Panc1 (cell line): ENCODE measurements around the gene PPP2R5A.

Experiments
- POLR2AphosphoS5 ChIP-seq: IDR thresholded peaks from 2 replicates; pipeline ENCODE4 v1.6.1; 2012; ENCODE audit warnings: mild to moderate bottlenecking, low read depth, low read length, moderate library complexity
- SIN3A ChIP-seq: IDR thresholded peaks from 2 replicates; pipeline ENCODE4 v1.6.1; 2012; ENCODE audit warnings: low read depth, mild to moderate bottlenecking, low read length, moderate library complexity, borderline replicate concordance; ENCODE audit not compliant: insufficient read depth
- TCF7L2 ChIP-seq: IDR thresholded peaks from 2 replicates; pipeline ENCODE4 v1.6.1; 2011; ENCODE audit warnings: mild to moderate bottlenecking, low read depth, low read length, inconsistent platforms
- TF ChIP-seq, protein P1 (sequence below): fragments of 450-650 bp; IDR thresholded peaks from 2 replicates; pipeline ENCODE4 v1.5.1; 2017; ENCODE audit warnings: mild to moderate bottlenecking
- TF ChIP-seq, protein P2 (sequence below), 2 experiments: IDR thresholded peaks; 2 replicates each; pipeline ENCODE4 v1.6.1; 2011 to 2012; ENCODE audit warnings: low read depth in 2 of 2, control low read depth in 1 of 2, low read length in 1 of 2, mild to moderate bottlenecking in 1 of 2, moderate library complexity in 1 of 2; ENCODE audit not compliant: insufficient read depth in 1 of 2

DNA sequence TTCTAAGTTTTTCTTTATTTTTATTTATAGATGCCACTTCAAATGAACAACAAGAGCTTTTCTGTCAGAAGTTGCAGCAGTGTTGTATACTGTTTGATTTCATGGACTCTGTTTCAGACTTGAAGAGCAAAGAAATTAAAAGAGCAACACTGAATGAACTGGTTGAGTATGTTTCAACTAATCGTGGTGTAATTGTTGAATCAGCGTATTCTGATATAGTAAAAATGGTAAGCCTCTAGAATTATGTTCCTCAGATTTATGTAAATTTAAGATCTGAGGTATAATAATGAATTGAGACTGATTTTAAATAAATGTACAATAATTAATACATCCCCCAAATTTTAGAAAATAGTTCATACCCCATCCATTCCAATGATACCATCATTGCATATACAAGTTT lies 43.9 kb downstream of the PPP2R5A start:
- TF ChIP-seq, protein P1, sequence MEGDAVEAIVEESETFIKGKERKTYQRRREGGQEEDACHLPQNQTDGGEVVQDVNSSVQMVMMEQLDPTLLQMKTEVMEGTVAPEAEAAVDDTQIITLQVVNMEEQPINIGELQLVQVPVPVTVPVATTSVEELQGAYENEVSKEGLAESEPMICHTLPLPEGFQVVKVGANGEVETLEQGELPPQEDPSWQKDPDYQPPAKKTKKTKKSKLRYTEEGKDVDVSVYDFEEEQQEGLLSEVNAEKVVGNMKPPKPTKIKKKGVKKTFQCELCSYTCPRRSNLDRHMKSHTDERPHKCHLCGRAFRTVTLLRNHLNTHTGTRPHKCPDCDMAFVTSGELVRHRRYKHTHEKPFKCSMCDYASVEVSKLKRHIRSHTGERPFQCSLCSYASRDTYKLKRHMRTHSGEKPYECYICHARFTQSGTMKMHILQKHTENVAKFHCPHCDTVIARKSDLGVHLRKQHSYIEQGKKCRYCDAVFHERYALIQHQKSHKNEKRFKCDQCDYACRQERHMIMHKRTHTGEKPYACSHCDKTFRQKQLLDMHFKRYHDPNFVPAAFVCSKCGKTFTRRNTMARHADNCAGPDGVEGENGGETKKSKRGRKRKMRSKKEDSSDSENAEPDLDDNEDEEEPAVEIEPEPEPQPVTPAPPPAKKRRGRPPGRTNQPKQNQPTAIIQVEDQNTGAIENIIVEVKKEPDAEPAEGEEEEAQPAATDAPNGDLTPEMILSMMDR: no peak
- TF ChIP-seq TCF7L2 (no peak), POLR2AphosphoS5 (no peak), SIN3A (no peak)
- TF ChIP-seq, protein P2, sequence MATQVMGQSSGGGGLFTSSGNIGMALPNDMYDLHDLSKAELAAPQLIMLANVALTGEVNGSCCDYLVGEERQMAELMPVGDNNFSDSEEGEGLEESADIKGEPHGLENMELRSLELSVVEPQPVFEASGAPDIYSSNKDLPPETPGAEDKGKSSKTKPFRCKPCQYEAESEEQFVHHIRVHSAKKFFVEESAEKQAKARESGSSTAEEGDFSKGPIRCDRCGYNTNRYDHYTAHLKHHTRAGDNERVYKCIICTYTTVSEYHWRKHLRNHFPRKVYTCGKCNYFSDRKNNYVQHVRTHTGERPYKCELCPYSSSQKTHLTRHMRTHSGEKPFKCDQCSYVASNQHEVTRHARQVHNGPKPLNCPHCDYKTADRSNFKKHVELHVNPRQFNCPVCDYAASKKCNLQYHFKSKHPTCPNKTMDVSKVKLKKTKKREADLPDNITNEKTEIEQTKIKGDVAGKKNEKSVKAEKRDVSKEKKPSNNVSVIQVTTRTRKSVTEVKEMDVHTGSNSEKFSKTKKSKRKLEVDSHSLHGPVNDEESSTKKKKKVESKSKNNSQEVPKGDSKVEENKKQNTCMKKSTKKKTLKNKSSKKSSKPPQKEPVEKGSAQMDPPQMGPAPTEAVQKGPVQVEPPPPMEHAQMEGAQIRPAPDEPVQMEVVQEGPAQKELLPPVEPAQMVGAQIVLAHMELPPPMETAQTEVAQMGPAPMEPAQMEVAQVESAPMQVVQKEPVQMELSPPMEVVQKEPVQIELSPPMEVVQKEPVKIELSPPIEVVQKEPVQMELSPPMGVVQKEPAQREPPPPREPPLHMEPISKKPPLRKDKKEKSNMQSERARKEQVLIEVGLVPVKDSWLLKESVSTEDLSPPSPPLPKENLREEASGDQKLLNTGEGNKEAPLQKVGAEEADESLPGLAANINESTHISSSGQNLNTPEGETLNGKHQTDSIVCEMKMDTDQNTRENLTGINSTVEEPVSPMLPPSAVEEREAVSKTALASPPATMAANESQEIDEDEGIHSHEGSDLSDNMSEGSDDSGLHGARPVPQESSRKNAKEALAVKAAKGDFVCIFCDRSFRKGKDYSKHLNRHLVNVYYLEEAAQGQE (IDR thresholded peaks at IDR 0.05; ENCODE audit: insufficient read depth in 1 of 2, low read depth in 2 of 2, low read length in 1 of 2): no peak
